H9 (cell line): Measurements from ENCODE around the gene DLG5. TPM values are rescaled to one million over a fixed set of nuclear protein-coding genes. Genes with fewer than 3 reads are reported as not detected.

Experiments
- DNase-seq: peaks from one replicate; pipeline ENCODE4 v3.0.0-alpha.2; 2017
- H2AFZ ChIP-seq: one replicate; pipeline ENCODE4 v1.6.1; 2013; ENCODE audit warnings: mild to moderate bottlenecking, low read length, control low read depth, moderate library complexity
- H2AK5ac ChIP-seq: 2 replicates; pipeline ENCODE4 v1.6.1; 2013; ENCODE audit warnings: low read length, control low read depth, mixed read lengths; ENCODE audit not compliant: insufficient read length
- H2BK120ac ChIP-seq: one replicate; pipeline ENCODE4 v1.6.1; 2013; ENCODE audit warnings: low read depth, mild to moderate bottlenecking, low read length, control low read depth, inconsistent platforms; ENCODE audit not compliant: poor library complexity, severe bottlenecking
- H2BK12ac ChIP-seq: 2 replicates; pipeline ENCODE4 v1.6.1; 2013; ENCODE audit warnings: low read length, control low read depth, mixed read lengths, low read depth; ENCODE audit not compliant: insufficient read length
- H2BK15ac ChIP-seq: 2 replicates; pipeline ENCODE4 v1.6.1; 2013; ENCODE audit warnings: low read depth, low read length, control low read depth
- H2BK20ac ChIP-seq: one replicate; pipeline ENCODE4 v1.6.1; 2013; ENCODE audit warnings: low read depth, mild to moderate bottlenecking, low read length, control low read depth, inconsistent platforms; ENCODE audit not compliant: poor library complexity, severe bottlenecking
- H2BK5ac ChIP-seq: 2 replicates; pipeline ENCODE4 v1.6.1; 2013; ENCODE audit warnings: low read length, control low read depth, mixed read lengths; ENCODE audit not compliant: insufficient read length
- H3K14ac ChIP-seq: 2 replicates; pipeline ENCODE4 v1.6.1; 2013; ENCODE audit warnings: low read length, control low read depth; ENCODE audit not compliant: insufficient read depth
- H3K18ac ChIP-seq: 2 replicates; pipeline ENCODE4 v1.6.1; 2013; ENCODE audit warnings: low read depth, mild to moderate bottlenecking, mixed read lengths, low read length, control low read depth; ENCODE audit not compliant: insufficient read length
- H3K23ac ChIP-seq: 2 replicates; pipeline ENCODE4 v1.6.1; 2013; ENCODE audit warnings: low read length, control low read depth, mixed read lengths, low read depth; ENCODE audit not compliant: insufficient read length
- H3K23me2 ChIP-seq: 2 replicates; pipeline ENCODE4 v1.6.1; 2013; ENCODE audit warnings: low read depth, mild to moderate bottlenecking, mixed read lengths, low read length, control low read depth; ENCODE audit not compliant: insufficient read length, poor library complexity, severe bottlenecking
- H3K27ac ChIP-seq: 2 replicates; pipeline ENCODE4 v1.5.1; 2013; ENCODE audit warnings: low read length, control low read depth, mixed read lengths, low read depth; ENCODE audit not compliant: insufficient read length
- H3K27me3 ChIP-seq: 2 replicates; pipeline ENCODE4 v1.6.1; 2013; ENCODE audit warnings: low read length, control low read depth, inconsistent platforms; ENCODE audit not compliant: insufficient read depth
- H3K4ac ChIP-seq: 2 replicates; pipeline ENCODE4 v1.6.1; 2013; ENCODE audit warnings: low read depth, mild to moderate bottlenecking, control low read depth, inconsistent platforms, low read length, moderate library complexity
- H3K4me1 ChIP-seq: 2 replicates; pipeline ENCODE4 v1.6.1; 2013; ENCODE audit warnings: low read length, control low read depth, inconsistent platforms; ENCODE audit not compliant: insufficient read depth
- H3K4me2 ChIP-seq: 2 replicates; pipeline ENCODE4 v1.6.1; 2013; ENCODE audit warnings: low read length, control low read depth, mixed read lengths; ENCODE audit not compliant: insufficient read length, insufficient read depth
- H3K56ac ChIP-seq: 2 replicates; pipeline ENCODE4 v1.6.1; 2013; ENCODE audit warnings: low read depth, mild to moderate bottlenecking, mixed read lengths, low read length, control low read depth; ENCODE audit not compliant: insufficient read length
- H3K79me1 ChIP-seq: 2 replicates; pipeline ENCODE4 v1.6.1; 2013; ENCODE audit warnings: low read depth, mild to moderate bottlenecking, moderate library complexity, low read length, control low read depth, inconsistent platforms; ENCODE audit not compliant: insufficient read depth, poor library complexity, severe bottlenecking
- H3K79me2 ChIP-seq: 2 replicates; pipeline ENCODE4 v1.6.1; 2013; ENCODE audit warnings: low read length, control low read depth, inconsistent platforms; ENCODE audit not compliant: insufficient read depth
- H3K9ac ChIP-seq: 2 replicates; pipeline ENCODE4 v1.6.1; 2013; ENCODE audit warnings: low read length, control low read depth, mixed read lengths; ENCODE audit not compliant: insufficient read length; ENCODE audit errors: extremely low read depth
- H3K9me3 ChIP-seq: one replicate; pipeline ENCODE4 v1.6.1; 2013; ENCODE audit warnings: low read depth, low read length, inconsistent platforms; ENCODE audit not compliant: control insufficient read depth
- H3T11ph ChIP-seq: one replicate; pipeline ENCODE4 v1.6.1; 2013; ENCODE audit warnings: mild to moderate bottlenecking, low read length, control low read depth, inconsistent platforms
- H4K20me1 ChIP-seq: one replicate; pipeline ENCODE4 v1.6.1; 2013; ENCODE audit not compliant: control insufficient read depth, insufficient read length, insufficient read depth
- H4K5ac ChIP-seq: 2 replicates; pipeline ENCODE4 v1.6.1; 2013; ENCODE audit warnings: low read depth, mild to moderate bottlenecking, mixed read lengths, low read length, control low read depth; ENCODE audit not compliant: insufficient read length
- H4K8ac ChIP-seq: replicated peaks from 2 replicates; pipeline ENCODE4 v1.6.1; 2013; ENCODE audit warnings: low read length, control low read depth, mixed read lengths, low read depth; ENCODE audit not compliant: insufficient read length
- H4K91ac ChIP-seq: 2 replicates; pipeline ENCODE4 v1.6.1; 2013; ENCODE audit warnings: low read depth, mild to moderate bottlenecking, moderate library complexity, mixed read lengths, low read length, control low read depth; ENCODE audit not compliant: insufficient read length
- H3K27ac Mint-ChIP-seq, 3 experiments: 2 replicates in 2 of 3; 3 replicates in 1 of 3; pipeline ENCODE4 v1.8.0; 2020 to 2021; ENCODE audit warnings: mixed read lengths in 3 of 3, mild to moderate bottlenecking in 1 of 3, moderate library complexity in 1 of 3
- H3K27me3 Mint-ChIP-seq: 2 replicates; pipeline ENCODE4 v1.8.0; 2021; ENCODE audit warnings: low read depth, mild to moderate bottlenecking, moderate library complexity, mixed read lengths
- H3K36me3 Mint-ChIP-seq, 3 experiments: 2 replicates in 2 of 3; 3 replicates in 1 of 3; pipeline ENCODE4 v1.8.0; 2020 to 2021; ENCODE audit warnings: low read depth in 3 of 3, mixed read lengths in 3 of 3; ENCODE audit not compliant: insufficient read depth in 1 of 3
- H3K4me1 Mint-ChIP-seq, 2 experiments: 2 replicates each; pipeline ENCODE4 v1.8.0; 2020; ENCODE audit warnings: mixed read lengths in 2 of 2
- H3K4me3 Mint-ChIP-seq, 2 experiments: 2 replicates in 1 of 2; 3 replicates in 1 of 2; pipeline ENCODE4 v1.8.0; 2020 to 2021; ENCODE audit warnings: mild to moderate bottlenecking in 2 of 2, mixed read lengths in 2 of 2, moderate library complexity in 1 of 2
- H3K9me3 Mint-ChIP-seq, 2 experiments: 2 replicates in 1 of 2; 3 replicates in 1 of 2; pipeline ENCODE4 v1.8.0; 2020; ENCODE audit warnings: mild to moderate bottlenecking in 2 of 2, mixed read lengths in 2 of 2, moderate library complexity in 1 of 2
- CTCF ChIP-seq: fragments of 200-600 bp; sonication (generic); conservative IDR thresholded peaks from 3 replicates; pipeline ENCODE4 v1.8.0; 2021; ENCODE audit warnings: antibody characterized with exemption, mild to moderate bottlenecking
- WGBS: extraction: QIAGEN DNeasy Blood & Tissue Kit; methylation state at CpG from one replicate; pipeline ENCODE4 v1.1.7; 2013; ENCODE audit warnings: missing lambda C conversion rate, low lambda C conversion rate, mixed read lengths; ENCODE audit not compliant: insufficient read length; ENCODE audit errors: extremely low coverage; 5-methylcytosine and 5-hydroxymethylcytosine counted together
- total RNA-seq: library from RNA; stranded (reverse); gene quantifications from 2 replicates; pipeline ENCODE4 v1.2.1, GENCODE V29; 2021

Gene DLG5
- total RNA-seq, 1 experiment from 2014 or later: 67.4 TPM

GRCh38 chr10:77909021-77909748, 17.4 kb downstream of the DLG5 start:
- WGBS: no CpG with 5 or more reads among the region's 9 CpGs
- no peak for TF ChIP-seq CTCF
- Histone ChIP-seq H4K8ac (no peak overlapping the region), H2BK12ac (no peak overlapping the region), H3K56ac (no peak overlapping the region), H2BK120ac (no peak overlapping the region), H3K14ac (no peak overlapping the region), H3K23me2 (no peaks in the 10 kb centered on the region), H3K9ac (no peak overlapping the region), H2BK15ac (no peak overlapping the region), H2AK5ac (no peak overlapping the region), H3K9me3 (no peaks in the 10 kb centered on the region), H4K20me1 (no peaks in the 10 kb centered on the region), H3K27me3 (no peaks in the 10 kb centered on the region), H3K23ac (no peak overlapping the region), H3K4me1 (no peaks in the 10 kb centered on the region; the same call in 1 of the 2 replicates), H2BK20ac (no peak overlapping the region), H3K79me1 (peaks cover 6% of the 10 kb centered on the region), H3K4me2 (no peak overlapping the region), H2AFZ (no peak overlapping the region), H2BK5ac (no peak overlapping the region), H3T11ph (no peak overlapping the region), H4K91ac (no peak overlapping the region), H3K4ac (no peak overlapping the region), H3K27ac (no peak overlapping the region), H4K5ac (no peak overlapping the region), H3K79me2 (peaks cover 23% of the 10 kb centered on the region; the same call in 1 of the 2 replicates), H3K18ac (no peak overlapping the region)
- H3K36me3 Mint-ChIP-seq: peaks cover 0 to 6% (median 0%) of the 10 kb centered on the region in 3 experiments; a peak in 4 of 7 replicates
- no peak overlapping the region for H3K4me3 Mint-ChIP-seq
- no peaks in the 10 kb centered on the region for H3K9me3 Mint-ChIP-seq
- no peak for DNase-seq
- peak overlapping the region; percentile 46 to 87 (median 87); a peak in 5 of 7 replicates for H3K27ac Mint-ChIP-seq
- H3K27me3 Mint-ChIP-seq: no peaks in the 10 kb centered on the region
- peaks cover 29 to 38% of the 10 kb centered on the region in 2 experiments for H3K4me1 Mint-ChIP-seq
